ENCODE results near the gene ZRANB2.

The ZRANB2 gene

GRCh38 chr1:71071720-71072119 is 9.1 kb downstream of the ZRANB2 start:
- in situ Hi-C loops (cut with MboI; ENCODE audit: low sequenced_read_pairs) = no loop called here

DNA sequence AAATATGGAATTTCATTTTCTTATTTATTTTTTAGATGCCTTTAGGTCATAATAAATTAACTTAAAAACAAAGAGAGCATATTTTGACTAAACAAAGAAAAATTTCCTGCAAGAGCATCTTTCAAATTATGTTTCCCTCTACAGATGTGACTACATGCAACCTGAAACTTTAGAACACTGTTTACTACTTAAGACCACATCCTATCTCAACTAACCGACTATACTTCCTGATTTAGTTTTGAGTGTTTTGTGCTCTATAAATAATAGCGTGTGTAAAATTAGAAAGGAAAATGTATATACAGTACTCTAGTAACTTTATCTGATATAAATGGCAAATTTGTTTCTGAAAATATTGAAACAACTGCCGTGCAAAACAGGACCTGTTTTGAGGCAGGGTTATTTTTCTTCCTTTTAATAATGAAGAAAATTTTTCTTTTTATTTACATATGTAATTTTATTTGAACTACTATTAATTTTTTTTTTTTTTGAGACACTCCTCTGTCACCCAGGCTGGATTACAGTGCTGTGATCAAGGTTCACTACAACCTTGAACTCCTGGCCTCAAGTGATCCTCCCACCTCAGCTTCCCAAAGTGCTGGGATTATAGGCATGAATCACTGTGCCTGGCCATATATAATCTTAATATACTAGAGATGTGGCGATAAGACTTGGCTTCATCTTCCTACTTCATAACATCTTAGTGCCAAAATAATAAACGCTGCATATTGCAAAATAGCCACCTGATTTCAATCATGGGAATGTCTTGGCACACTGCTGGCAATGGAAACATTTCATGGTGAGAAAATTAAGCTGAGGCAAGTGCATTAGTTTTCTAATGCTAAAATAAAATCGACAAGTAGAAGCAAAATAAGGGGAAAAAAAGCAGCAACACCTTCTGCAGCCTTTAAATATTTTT is 12.3 kb downstream of the ZRANB2 start:
- in situ Hi-C loops (cut with MboI; ENCODE audit: low sequenced_read_pairs) = no loop called here

DNA sequence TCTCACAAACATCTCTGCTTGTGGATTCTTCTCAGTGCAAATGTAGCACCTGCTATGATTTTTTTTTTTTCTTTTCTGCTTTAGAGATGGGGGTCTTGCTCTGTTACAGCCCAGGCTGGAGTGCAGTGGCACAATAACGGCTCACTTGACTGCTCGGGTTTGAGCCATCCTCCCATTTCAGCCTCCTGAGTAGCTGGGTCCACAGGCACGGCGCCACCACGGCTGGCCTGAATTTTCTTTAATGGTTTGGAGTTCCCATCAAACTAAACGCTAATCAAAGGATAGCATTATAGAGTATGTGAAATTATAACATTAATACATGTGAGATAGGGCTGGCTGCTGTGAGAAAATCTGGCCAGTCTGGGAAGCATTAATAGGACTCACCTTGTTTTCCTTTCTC is 26.0 kb downstream of the ZRANB2 start:
- in situ Hi-C loops (cut with MboI; ENCODE audit: low sequenced_read_pairs) = no loop called here

- in situ Hi-C loops (cut with MboI; ENCODE audit: low sequenced_read_pairs) = no loop called here
Observed at GRCh38 chr1:71054281-71054731, 26.5 kb downstream of the ZRANB2 start.

- in situ Hi-C loops (cut with MboI; ENCODE audit: low sequenced_read_pairs) = no loop called here
Observed at GRCh38 chr1:71053758-71054157, 27.1 kb downstream of the ZRANB2 start.

DNA sequence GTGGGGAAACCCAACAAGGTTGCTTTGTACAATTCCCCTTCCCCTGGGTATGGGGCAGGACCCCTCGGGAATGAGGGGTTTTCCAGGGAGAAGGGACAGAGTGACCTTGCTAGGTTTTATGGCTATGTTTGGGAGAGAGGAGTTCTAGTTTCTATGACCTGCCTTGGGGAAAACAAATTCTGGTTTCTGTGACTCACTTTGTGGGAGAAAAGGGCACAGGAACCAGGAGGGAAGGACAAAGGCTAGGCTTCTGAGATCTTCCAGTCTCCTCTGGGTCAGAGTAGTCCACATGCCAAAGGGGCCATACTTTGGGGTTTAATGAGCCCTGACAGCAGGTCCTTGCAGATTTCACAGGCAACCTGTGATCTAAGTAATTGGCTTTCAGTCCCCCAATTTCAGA is 27.7 kb downstream of the ZRANB2 start:
- in situ Hi-C loops (cut with MboI; ENCODE audit: low sequenced_read_pairs) = no loop called here

DNA sequence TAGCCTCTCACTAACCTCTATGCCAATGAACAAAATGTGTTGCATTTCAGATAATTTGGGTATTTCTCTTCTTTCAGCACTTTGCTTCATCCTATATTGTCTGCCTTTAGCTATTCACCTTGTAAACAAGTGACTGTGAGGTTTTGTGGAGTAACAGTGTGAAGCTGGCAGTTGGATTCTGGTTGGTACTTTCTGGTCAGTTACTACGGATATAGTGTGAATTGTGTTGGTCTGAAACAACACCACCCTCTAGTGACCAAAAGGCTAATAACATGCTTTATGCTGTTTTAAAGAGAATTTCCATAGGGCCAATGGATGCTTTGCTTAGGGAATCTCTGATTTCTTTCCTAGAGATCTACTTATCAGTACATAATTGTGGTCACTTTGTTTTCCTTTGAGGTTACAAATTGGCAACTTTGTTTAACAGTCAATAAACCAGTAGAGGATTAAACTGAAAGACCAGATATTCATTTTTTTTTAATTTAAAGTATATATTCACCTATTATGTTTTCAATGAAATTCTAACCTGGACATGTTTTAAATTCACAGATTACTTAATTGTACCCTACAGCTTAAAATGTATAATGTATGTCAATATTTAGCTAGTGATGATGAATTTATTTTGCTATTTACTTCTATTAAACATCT is 30.8 kb downstream of the ZRANB2 start:
- in situ Hi-C loops (cut with MboI; ENCODE audit: low sequenced_read_pairs) = loop anchor here (25.0 kb wide), 1 partner anchor 513 kb away; no protein-coding TSS in a partner anchor

- in situ Hi-C loops (cut with MboI; ENCODE audit: low sequenced_read_pairs) = loop anchor here (25.0 kb wide), 1 partner anchor 511 kb away; no protein-coding TSS in a partner anchor
Observed at GRCh38 chr1:71047635-71048607, 32.9 kb downstream of the ZRANB2 start, which contains the start of gene PTGER3. Gene PTGER3 (minus strand): TSS chr1:71047816. CDS start chr1:71047577, 239 bp downstream.

DNA sequence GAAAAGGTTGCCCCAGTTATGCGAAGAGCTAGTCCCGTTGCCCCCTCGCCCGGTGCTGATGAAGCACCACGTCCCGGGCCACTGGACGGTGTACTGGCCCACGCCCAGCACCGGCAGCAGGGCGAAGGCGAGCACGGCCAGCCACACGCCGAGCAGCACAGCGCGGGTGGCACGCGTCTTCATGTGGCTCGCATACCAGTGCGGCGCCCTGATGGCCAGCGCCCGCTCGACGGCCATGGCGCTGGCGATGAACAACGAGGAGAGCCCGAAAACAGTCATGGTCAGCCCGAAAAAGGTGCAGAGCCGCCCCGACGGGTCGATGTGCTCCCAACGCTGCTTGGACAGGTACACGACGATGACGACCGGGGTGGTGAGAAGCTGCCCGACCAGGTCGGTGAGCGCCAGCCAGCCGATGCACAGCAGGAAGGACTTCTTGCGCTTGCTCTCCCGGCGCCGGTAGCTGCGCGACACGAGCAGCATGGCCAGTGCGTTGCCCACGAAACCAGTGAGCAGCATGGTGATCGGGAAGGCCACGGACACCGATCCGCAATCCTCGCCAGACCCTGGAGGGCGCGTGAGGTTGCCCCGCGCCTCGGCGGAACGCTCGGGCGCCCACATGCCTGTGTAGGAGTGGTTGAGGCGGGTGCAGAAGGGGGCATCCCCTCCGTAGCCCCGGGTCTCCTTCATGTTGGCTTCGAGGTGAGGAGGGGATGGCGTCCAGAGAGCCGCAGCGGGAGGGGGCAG is 33.8 kb downstream of the ZRANB2 start:
- in situ Hi-C loops (cut with MboI; ENCODE audit: low sequenced_read_pairs) = loop anchor here (25.0 kb wide), 1 partner anchor 510 kb away; no protein-coding TSS in a partner anchor

GRCh38 chr1:71045463-71046028 is 35.3 kb downstream of the ZRANB2 start:
- in situ Hi-C loops (cut with MboI; ENCODE audit: low sequenced_read_pairs) = loop anchor here (25.0 kb wide), 1 partner anchor 508 kb away; no protein-coding TSS in a partner anchor

DNA sequence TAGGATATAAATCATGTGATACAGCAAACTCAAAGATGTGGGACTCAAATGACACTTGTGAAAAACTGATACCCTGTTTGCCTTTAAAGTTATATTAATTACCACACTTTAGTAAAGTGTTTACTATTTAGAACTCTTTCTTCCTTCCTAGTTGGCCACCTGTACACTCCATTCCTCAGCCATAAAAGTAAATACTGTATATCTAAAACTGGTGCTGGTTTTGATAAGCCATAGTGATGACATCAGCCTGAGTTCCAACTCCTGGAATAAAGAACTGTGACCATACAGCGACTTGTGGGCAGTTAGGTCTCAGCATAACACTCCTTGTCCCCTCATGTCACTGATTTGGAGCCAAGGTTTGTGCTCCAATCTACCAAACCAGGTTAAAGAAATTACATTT is 36.0 kb downstream of the ZRANB2 start:
- in situ Hi-C loops (cut with MboI; ENCODE audit: low sequenced_read_pairs) = loop anchor here (25.0 kb wide), 1 partner anchor 508 kb away; no protein-coding TSS in a partner anchor

GRCh38 chr1:71043065-71043464 is 37.8 kb downstream of the ZRANB2 start:
- in situ Hi-C loops (cut with MboI; ENCODE audit: low sequenced_read_pairs) = loop anchor here (25.0 kb wide), 1 partner anchor 506 kb away; no protein-coding TSS in a partner anchor

DNA sequence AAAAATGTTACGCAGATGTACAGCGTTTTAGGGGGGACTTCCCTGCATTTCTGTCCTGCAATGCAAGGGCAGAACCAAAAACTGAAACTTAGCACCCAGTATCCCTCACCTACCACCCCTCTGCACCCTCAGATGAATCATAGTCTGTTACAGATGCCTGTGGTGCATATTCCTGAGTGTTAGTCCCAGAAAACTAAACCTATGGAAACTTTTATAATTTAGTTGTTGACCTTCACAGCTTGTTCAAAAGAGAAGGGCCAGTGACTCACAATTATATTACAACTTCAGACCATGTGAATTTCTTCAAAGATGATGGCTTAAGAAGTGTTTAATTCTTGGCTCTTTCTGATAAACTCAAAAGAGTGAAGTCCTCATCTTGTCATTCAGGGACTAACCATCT is 39.0 kb downstream of the ZRANB2 start:
- in situ Hi-C loops (cut with MboI; ENCODE audit: low sequenced_read_pairs) = loop anchor here (25.0 kb wide), 1 partner anchor 505 kb away; no protein-coding TSS in a partner anchor

GRCh38 chr1:71039661-71040262 is 41.1 kb downstream of the ZRANB2 start:
- in situ Hi-C loops (cut with MboI; ENCODE audit: low sequenced_read_pairs) = loop anchor here (25.0 kb wide), 1 partner anchor 502 kb away; no protein-coding TSS in a partner anchor

- in situ Hi-C loops (cut with MboI; ENCODE audit: low sequenced_read_pairs) = loop anchor here (25.0 kb wide), 1 partner anchor 502 kb away; no protein-coding TSS in a partner anchor
Observed at GRCh38 chr1:71038942-71039341, 41.9 kb downstream of the ZRANB2 start.

GRCh38 chr1:71037829-71038620 is 42.8 kb downstream of the ZRANB2 start:
- in situ Hi-C loops (cut with MboI; ENCODE audit: low sequenced_read_pairs) = loop anchor here (25.0 kb wide), 1 partner anchor 501 kb away; no protein-coding TSS in a partner anchor

DNA sequence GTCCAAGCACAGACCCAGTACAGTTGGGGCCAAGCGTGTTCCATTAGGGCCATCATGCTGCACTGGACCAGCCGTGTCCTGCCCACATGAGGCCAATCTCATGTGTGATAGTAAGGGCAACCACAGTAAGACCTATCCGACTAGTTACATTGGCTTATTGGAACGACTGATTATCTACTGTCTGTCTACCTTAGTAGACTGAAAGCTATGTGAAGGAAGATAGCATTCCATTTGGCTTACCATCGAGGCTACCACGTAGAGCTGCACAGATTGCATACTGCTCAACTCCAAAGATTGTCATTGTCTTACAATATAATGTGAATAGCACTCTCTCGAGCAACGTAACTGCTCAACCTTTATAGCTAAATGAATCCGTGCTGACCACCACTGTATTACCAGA is 43.8 kb downstream of the ZRANB2 start:
- in situ Hi-C loops (cut with MboI; ENCODE audit: low sequenced_read_pairs) = loop anchor here (25.0 kb wide), 1 partner anchor 500 kb away; no protein-coding TSS in a partner anchor

DNA sequence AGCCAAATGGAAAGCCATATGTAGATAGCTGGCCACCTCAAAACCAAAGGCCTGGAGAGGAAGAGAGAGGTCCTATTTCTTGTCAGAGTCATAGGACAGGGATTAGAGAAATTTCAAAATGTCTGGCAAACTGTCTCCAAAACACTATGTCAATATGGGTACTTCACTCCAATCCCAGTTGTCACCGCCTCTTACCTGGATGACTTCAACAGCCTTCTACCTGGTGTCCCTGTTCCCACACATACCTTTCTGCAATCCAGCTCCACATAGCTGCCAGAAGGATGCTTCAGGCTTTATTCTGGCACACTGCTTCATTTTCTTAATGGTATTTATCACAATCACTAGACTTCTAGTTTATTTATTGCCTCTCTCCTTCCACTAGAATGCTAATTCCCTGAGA is 47.7 kb downstream of the ZRANB2 start:
- in situ Hi-C loops (cut with MboI; ENCODE audit: low sequenced_read_pairs) = loop anchor here (25.0 kb wide), 1 partner anchor 496 kb away; no protein-coding TSS in a partner anchor
